B cell (primary cell): ENCODE data around the gene PLBD1.

Source experiments
- CTCF ChIP-seq: fragments of 200-600 bp; IDR thresholded peaks from one replicate; pipeline ENCODE4 v1.8.0; 2022; ENCODE audit warnings: antibody characterized with exemption, mild to moderate bottlenecking
- EZH2 ChIP-seq: IDR thresholded peaks from 2 replicates; pipeline ENCODE4 v1.6.1; 2012; ENCODE audit warnings: borderline replicate concordance, low read depth, mild to moderate bottlenecking, moderate library complexity, low read length; ENCODE audit not compliant: insufficient read depth, poor library complexity, severe bottlenecking

- TF ChIP-seq CTCF (no peak), EZH2 (no peak)
Measured at GRCh38 chr12:14557966-14558365, 9.7 kb downstream of the PLBD1 start.
